Ishikawa (cell line): Measurements from ENCODE around the gene ZHX3.
A peak's percentile ranks its signal among the peaks of the same experiment; 100 is the strongest.

Experiments used
- CEBPB ChIP-seq: IDR thresholded peaks from 2 replicates; pipeline ENCODE4 v1.6.1; 2012
- CREB1 ChIP-seq: IDR thresholded peaks from 2 replicates; pipeline ENCODE4 v1.6.1; 2012; ENCODE audit warnings: low read depth
- EGR1 ChIP-seq: IDR thresholded peaks from 2 replicates; pipeline ENCODE4 v1.6.1; 2012
- EP300 ChIP-seq: IDR thresholded peaks from 2 replicates; pipeline ENCODE4 v1.6.1; 2012; ENCODE audit warnings: borderline replicate concordance
- FOXM1 ChIP-seq: IDR thresholded peaks from 2 replicates; pipeline ENCODE4 v1.6.1; 2012; ENCODE audit warnings: low read depth, borderline replicate concordance
- NFIC ChIP-seq: IDR thresholded peaks from 2 replicates; pipeline ENCODE4 v1.6.1; 2012
- RAD21 ChIP-seq: IDR thresholded peaks from 2 replicates; pipeline ENCODE4 v1.6.1; 2012; ENCODE audit warnings: low read depth
- TAF1 ChIP-seq: IDR thresholded peaks from 2 replicates; pipeline ENCODE4 v1.6.1; 2012; ENCODE audit warnings: low read depth, mild to moderate bottlenecking
- TCF12 ChIP-seq: IDR thresholded peaks from 2 replicates; pipeline ENCODE4 v1.6.1; 2012; ENCODE audit warnings: low read depth
- TEAD4 ChIP-seq: IDR thresholded peaks from 2 replicates; pipeline ENCODE4 v1.6.1; 2012
- USF1 ChIP-seq: IDR thresholded peaks from 2 replicates; pipeline ENCODE4 v1.6.1; 2012
- YY1 ChIP-seq: IDR thresholded peaks from 2 replicates; pipeline ENCODE4 v1.6.1; 2012; ENCODE audit warnings: low read depth
- ZBTB7A ChIP-seq: IDR thresholded peaks from 2 replicates; pipeline ENCODE4 v1.6.1; 2012; ENCODE audit warnings: low read depth
- TF ChIP-seq, protein P1 (sequence below): IDR thresholded peaks from 2 replicates; pipeline ENCODE4 v1.6.1; 2012
- TF ChIP-seq, protein P2 (sequence below): IDR thresholded peaks from 2 replicates; pipeline ENCODE4 v1.6.1; 2012; ENCODE audit warnings: low read depth, mild to moderate bottlenecking

The ZHX3 gene

DNA sequence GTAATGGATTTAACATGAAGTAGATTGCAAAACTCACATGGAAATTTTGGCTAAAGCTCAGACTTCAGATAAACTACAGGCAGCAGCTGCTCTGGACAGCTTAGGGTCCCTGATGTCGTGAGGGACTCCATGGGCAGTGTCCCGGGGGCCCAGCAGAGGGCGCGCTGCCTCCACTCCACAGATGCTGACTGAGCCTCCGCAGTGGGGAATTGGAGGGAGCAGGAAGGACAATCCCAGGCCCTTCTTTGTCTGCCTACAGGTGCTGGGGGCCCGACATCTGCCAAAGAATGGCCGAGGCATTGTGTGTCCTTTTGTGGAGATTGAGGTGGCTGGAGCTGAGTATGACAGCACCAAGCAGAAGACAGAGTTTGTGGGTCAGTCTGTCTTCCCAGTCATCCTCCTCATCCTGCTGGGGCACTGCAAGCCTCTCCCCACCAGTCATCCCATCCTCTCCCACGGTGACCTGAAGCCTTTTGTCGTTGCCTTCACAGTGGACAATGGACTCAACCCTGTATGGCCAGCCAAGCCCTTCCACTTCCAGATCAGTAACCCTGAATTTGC lies 144.3 kb downstream of the ZHX3 start:
- TF ChIP-seq CEBPB, result no peak
- TF ChIP-seq NFIC, result no peak
- TF ChIP-seq USF1, result no peak
- TF ChIP-seq FOXM1, result no peak
- peak; percentile 88 for TF ChIP-seq RAD21
- no peak for TF ChIP-seq ZBTB7A
- no peak for TF ChIP-seq CREB1
- no peak for TF ChIP-seq TAF1

GRCh38 chr20:41172296-41173140 lies 145.0 kb downstream of the ZHX3 start:
- TF ChIP-seq, protein P1, sequence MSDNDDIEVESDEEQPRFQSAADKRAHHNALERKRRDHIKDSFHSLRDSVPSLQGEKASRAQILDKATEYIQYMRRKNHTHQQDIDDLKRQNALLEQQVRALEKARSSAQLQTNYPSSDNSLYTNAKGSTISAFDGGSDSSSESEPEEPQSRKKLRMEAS, result no peak
- TF ChIP-seq YY1, result no peak

- TF ChIP-seq TCF12 (no peak), EP300 (no peak), YY1 (no peak), EGR1 (no peak), NFIC (no peak), USF1 (no peak), ZBTB7A (no peak), RAD21 (no peak), CEBPB (no peak), TEAD4 (no peak), FOXM1 (no peak)
- TF ChIP-seq, protein P1, result no peak
These were observed 145.7 kb downstream of the ZHX3 start for GRCh38 chr20:41171736-41172295.

DNA sequence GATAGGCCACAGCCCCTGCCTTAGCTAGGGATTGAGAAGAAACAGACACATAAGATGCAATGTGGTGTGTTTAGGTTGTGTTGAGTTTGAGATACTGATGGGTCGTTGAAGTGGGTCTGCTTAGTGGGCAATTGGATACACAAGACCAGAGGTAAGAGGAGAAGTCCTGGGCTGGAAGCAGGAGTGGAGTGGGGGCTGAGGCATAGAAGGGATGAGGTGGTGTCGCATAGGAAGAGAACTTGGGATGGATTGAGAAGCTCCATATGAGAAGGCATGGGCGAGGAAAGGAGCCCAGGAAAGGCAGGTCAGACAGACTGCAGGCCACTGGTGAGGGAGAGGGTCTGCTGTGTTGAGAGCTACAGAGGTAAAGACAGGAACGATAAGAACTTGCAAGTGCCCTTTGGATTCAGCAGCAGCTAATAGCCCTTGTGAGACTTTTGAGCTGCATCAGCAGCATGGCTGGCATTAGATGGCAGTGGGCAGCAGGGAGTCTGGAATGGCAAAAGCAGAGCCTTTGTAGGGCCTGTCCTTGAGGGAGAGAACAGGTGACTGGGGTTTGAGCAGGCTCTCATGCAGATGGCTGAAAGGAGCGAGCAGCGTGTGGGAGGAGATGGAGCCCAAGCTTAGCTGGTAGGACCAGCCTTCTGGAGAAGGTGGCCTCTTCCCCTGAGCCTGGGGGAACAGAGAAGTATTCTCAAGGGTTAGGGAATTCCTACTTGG lies 147.0 kb downstream of the ZHX3 start:
- TF ChIP-seq, protein P2, sequence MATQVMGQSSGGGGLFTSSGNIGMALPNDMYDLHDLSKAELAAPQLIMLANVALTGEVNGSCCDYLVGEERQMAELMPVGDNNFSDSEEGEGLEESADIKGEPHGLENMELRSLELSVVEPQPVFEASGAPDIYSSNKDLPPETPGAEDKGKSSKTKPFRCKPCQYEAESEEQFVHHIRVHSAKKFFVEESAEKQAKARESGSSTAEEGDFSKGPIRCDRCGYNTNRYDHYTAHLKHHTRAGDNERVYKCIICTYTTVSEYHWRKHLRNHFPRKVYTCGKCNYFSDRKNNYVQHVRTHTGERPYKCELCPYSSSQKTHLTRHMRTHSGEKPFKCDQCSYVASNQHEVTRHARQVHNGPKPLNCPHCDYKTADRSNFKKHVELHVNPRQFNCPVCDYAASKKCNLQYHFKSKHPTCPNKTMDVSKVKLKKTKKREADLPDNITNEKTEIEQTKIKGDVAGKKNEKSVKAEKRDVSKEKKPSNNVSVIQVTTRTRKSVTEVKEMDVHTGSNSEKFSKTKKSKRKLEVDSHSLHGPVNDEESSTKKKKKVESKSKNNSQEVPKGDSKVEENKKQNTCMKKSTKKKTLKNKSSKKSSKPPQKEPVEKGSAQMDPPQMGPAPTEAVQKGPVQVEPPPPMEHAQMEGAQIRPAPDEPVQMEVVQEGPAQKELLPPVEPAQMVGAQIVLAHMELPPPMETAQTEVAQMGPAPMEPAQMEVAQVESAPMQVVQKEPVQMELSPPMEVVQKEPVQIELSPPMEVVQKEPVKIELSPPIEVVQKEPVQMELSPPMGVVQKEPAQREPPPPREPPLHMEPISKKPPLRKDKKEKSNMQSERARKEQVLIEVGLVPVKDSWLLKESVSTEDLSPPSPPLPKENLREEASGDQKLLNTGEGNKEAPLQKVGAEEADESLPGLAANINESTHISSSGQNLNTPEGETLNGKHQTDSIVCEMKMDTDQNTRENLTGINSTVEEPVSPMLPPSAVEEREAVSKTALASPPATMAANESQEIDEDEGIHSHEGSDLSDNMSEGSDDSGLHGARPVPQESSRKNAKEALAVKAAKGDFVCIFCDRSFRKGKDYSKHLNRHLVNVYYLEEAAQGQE, result no peak
- TF ChIP-seq ZBTB7A (no peak), FOXM1 (no peak), USF1 (no peak), EGR1 (no peak), YY1 (no peak), CREB1 (no peak), TEAD4 (no peak), CEBPB (no peak), TAF1 (no peak), RAD21 (no peak), TCF12 (no peak), EP300 (no peak), NFIC (no peak)
- TF ChIP-seq, protein P1, result no peak

DNA sequence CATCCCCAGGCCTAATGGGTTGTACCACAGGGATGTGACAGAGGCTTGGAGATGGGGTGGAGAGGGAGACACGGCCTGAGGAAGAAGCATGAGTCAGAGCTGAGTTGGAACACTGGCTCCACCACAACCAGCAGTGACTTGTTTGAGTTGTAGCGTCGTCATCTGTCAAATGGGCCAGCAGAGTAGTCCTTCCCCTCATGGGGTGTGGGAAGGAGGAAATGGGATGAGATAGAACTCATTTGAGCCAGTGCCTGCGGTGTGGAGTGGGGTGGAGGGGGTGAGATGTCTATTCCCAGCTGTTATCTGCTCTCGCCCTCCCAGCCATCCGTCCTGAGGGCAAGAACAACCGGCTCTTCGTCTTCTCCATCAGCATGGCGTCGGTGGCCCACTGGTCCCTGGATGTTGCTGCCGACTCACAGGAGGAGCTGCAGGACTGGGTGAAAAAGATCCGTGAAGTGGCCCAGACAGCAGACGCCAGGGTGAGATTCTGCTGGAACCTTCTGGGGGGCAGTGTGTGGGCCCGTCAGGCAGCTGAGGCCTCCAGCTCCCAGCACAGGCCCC lies 147.7 kb downstream of the ZHX3 start:
- TF ChIP-seq RAD21 (no peak), YY1 (no peak), CEBPB (no peak), USF1 (no peak), EP300 (no peak), CREB1 (no peak), TCF12 (no peak), NFIC (no peak), EGR1 (no peak), TEAD4 (no peak), FOXM1 (no peak), TAF1 (no peak), ZBTB7A (no peak)
- TF ChIP-seq, protein P2, result no peak
- TF ChIP-seq, protein P1, result no peak
